Heart left ventricle (tissue), 16 donors: Measurements from ENCODE around the gene SLC25A22. TPM values are rescaled to one million over a fixed set of nuclear protein-coding genes. Genes with fewer than 3 reads are reported as not detected.

ENCODE experiments used
- ATAC-seq, 4 donors: fragments of 200-7000 bp; cut with Tn5 transposase; one replicate each; pipeline ENCODE4 v1.9.1; 2020 to 2022; ENCODE audit warnings: moderate library complexity in 4 of 4, mild to moderate bottlenecking in 3 of 4, moderate number of reproducible peaks in 1 of 4
- DNase-seq, 5 donors: peaks; one replicate each; pipeline ENCODE4 v3.0.0-alpha.2; 2020
- H3K27ac ChIP-seq, 12 donors: fragments of 200-600 bp; sonication (generic) in 4 of 12; one replicate each; pipeline versions ENCODE4 v1.5.0 to v1.8.0; 2016 to 2022; ENCODE audit warnings: mild to moderate bottlenecking in 2 of 12
- H3K27me3 ChIP-seq, 9 donors: fragments of 200-600 bp; sonication (generic) in 2 of 9; one replicate each; pipeline versions ENCODE4 v1.5.1 to v1.8.0; 2016 to 2022; ENCODE audit warnings: mild to moderate bottlenecking in 3 of 9
- H3K36me3 ChIP-seq, 9 donors: fragments of 200-600 bp; sonication (generic) in 2 of 9; one replicate each; pipeline versions ENCODE4 v1.5.0 to v1.8.0; 2018 to 2022; ENCODE audit warnings: mild to moderate bottlenecking in 2 of 9
- H3K4me1 ChIP-seq, 12 donors: fragments of 200-600 bp; sonication (generic) in 4 of 12; one replicate each; pipeline versions ENCODE4 v1.5.0 to v1.8.0; 2016 to 2022; ENCODE audit warnings: mild to moderate bottlenecking in 3 of 12
- H3K4me3 ChIP-seq, 12 donors: fragments of 200-600 bp; sonication (generic) in 4 of 12; one replicate each; pipeline versions ENCODE4 v1.5.0 to v1.8.0; 2017 to 2022; ENCODE audit warnings: mild to moderate bottlenecking in 9 of 12, moderate library complexity in 4 of 12
- H3K9me3 ChIP-seq, 12 donors: fragments of 200-600 bp; sonication (generic) in 4 of 12; one replicate each; pipeline versions ENCODE4 v1.5.0 to v1.8.0; 2016 to 2022; ENCODE audit warnings: mild to moderate bottlenecking in 1 of 12
- POLR2A ChIP-seq, 2 donors: fragments of 450-650 bp; IDR thresholded peaks; one replicate each; pipeline ENCODE4 v1.6.1; 2017; ENCODE audit warnings: antibody characterized with exemption in 2 of 2, mild to moderate bottlenecking in 2 of 2, moderate library complexity in 2 of 2
- WGBS, 4 donors: extraction: QIAGEN DNeasy Blood & Tissue Kit in 2 of 4; methylation state at CpG; one replicate each; pipeline versions ENCODE4 v1.1.5 to v1.1.7; 2013 to 2018; 5-methylcytosine and 5-hydroxymethylcytosine counted together
- intact Hi-C, 10 donors: fragments of 100-400 bp; cut with DNase I; formaldehyde crosslinking; loops; one replicate each; pipeline versions ENCODE4 v1.11.1 to v1.14.2; 2022
- polyA plus RNA-seq, 2 donors: library from polyadenylated mRNA; stranded (reverse); fragments of 200-250 nt; gene quantifications; one replicate each; pipeline ENCODE4 v1.2.3, GENCODE V29; 2013
- total RNA-seq, 9 donors: library from RNA; depleted of rRNA in 2 of 9; stranded (reverse); fragments of >200 nt in 2 of 9; fragmentation: NEBNext Ultra II Directional in 3 of 9; extraction: Animal tissue kit (Norgen Biotek cat#: 25700) in 3 of 9; gene quantifications; one replicate each; pipeline versions ENCODE4 v1.1.0 to v1.2.4, GENCODE V29; 2016 to 2023
- TF ChIP-seq, protein P1 (sequence below), 12 donors: fragments of 200-600 bp; sonication (generic) in 4 of 12; IDR thresholded peaks; one replicate each; pipeline versions ENCODE4 v1.5.0 to v1.8.0; 2018 to 2022; ENCODE audit warnings: antibody characterized with exemption in 12 of 12, mild to moderate bottlenecking in 5 of 12
- donor health status: ischemic (EF 13 %, LVEDD 7.1; RV severe dilation, severe dysfunction).
- donor health status: healthy with polysubstance abuse.
- donor health status: DM: no; HTN: yes; CAD: no.
- donor health status: DM: no; HTN: no; CAD: no.
- donor health status: ischemic (EF 25% LVEDD 6.9; RV normal size, moderate dysfunction).
- donor health status: ischemic (EF 25% LVEDD 5.7; RV mildly dilated, moderate dysfunction).
- donor health status: healthy.
- donor health status: DM: yes; HTN: yes; CAD: no.
- donor health status: ischemic (EF 35%, LVEDD 5.7; RV mildly dilated, moderate dysfunction).
- donor health status: nonischemic (EF 11% LVEDD 7.7; RV severe dilation, severe dysfunction).
- donor health status: DM: yes; HTN: yes; CAD: no.
- donor health status: PGD.
- donor health status: ischemic (EF 29% LVEDD 5.4; RV normal size, mild dysfunction).
- donor health status: nonischemic (EF 23%, LVEDD 6.1; RV moderate dilation, normal function).

The SLC25A22 gene
- total and polyA plus RNA-seq, 11 donors: 2.1 to 12.8 (median 4.4) TPM

DNA sequence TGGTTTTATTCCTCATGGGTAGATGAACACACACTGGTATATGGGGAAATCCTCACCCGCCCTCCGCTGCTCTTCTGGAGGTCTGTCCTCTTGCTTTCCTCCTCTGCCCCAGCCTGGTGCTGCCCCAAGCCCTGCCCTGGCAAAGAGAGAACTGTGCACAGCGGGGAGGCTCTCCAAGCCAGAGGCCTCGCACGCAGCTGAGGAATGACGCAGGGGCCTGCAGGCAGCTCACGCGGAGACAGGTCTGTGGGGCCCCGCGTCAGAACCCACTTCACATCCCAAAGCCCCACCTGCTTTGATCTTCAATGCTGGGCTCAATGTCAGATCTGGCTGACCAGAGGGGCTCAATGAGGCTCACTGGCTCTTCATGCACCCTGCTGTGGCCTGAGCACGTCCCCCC is 30.8 kb downstream of the SLC25A22 start:
- no peaks in the 10 kb centered on the region for H3K27me3 ChIP-seq
- peaks cover 0 to 89% (median 70%) of the 10 kb centered on the region in 9 donors for H3K36me3 ChIP-seq
- no peaks in the 10 kb centered on the region for H3K4me1 ChIP-seq
- DNase-seq: no peak
- intact Hi-C loops: no loop called here
- no peak for ATAC-seq
- TF ChIP-seq, protein P1, sequence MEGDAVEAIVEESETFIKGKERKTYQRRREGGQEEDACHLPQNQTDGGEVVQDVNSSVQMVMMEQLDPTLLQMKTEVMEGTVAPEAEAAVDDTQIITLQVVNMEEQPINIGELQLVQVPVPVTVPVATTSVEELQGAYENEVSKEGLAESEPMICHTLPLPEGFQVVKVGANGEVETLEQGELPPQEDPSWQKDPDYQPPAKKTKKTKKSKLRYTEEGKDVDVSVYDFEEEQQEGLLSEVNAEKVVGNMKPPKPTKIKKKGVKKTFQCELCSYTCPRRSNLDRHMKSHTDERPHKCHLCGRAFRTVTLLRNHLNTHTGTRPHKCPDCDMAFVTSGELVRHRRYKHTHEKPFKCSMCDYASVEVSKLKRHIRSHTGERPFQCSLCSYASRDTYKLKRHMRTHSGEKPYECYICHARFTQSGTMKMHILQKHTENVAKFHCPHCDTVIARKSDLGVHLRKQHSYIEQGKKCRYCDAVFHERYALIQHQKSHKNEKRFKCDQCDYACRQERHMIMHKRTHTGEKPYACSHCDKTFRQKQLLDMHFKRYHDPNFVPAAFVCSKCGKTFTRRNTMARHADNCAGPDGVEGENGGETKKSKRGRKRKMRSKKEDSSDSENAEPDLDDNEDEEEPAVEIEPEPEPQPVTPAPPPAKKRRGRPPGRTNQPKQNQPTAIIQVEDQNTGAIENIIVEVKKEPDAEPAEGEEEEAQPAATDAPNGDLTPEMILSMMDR (IDR thresholded peaks at IDR 0.05): no peak
- TF ChIP-seq POLR2A (IDR thresholded peaks at IDR 0.05): no peak
- WGBS, 4 donors: 85 to 94% (median 93%) methylated on average over 10 to 11 of the region's 11 CpGs
- no peaks in the 10 kb centered on the region for H3K9me3 ChIP-seq
- no peak overlapping the region for H3K4me3 ChIP-seq
- no peak overlapping the region for H3K27ac ChIP-seq

DNA sequence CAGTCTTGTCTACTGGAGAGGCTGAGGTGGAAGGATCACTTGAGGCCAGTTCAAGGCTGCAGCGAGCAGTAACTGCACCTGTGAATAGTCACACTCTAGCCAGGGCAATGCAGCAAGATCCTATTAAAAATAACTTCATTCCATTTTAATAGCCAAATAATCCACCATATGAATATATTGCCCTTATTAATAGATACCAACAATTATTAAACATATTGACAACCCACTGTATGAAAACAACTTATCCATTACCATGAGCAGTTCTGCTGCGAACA is 31.2 kb downstream of the SLC25A22 start:
- TF ChIP-seq POLR2A (IDR thresholded peaks at IDR 0.05): no peak
- TF ChIP-seq, protein P1 (IDR thresholded peaks at IDR 0.05): no peak
- Histone ChIP-seq H3K4me1 (no peaks in the 10 kb centered on the region), H3K9me3 (no peaks in the 10 kb centered on the region), H3K27ac (no peak overlapping the region), H3K36me3 (peaks cover 0 to 91% (median 72%) of the 10 kb centered on the region in 9 donors), H3K27me3 (no peaks in the 10 kb centered on the region), H3K4me3 (no peak overlapping the region)
- intact Hi-C loops: no loop called here
- ATAC-seq (no peak), DNase-seq (no peak)
- WGBS, 4 donors: 95 to 100% (median 99%) methylated on average over 2 of the region's 2 CpGs

DNA sequence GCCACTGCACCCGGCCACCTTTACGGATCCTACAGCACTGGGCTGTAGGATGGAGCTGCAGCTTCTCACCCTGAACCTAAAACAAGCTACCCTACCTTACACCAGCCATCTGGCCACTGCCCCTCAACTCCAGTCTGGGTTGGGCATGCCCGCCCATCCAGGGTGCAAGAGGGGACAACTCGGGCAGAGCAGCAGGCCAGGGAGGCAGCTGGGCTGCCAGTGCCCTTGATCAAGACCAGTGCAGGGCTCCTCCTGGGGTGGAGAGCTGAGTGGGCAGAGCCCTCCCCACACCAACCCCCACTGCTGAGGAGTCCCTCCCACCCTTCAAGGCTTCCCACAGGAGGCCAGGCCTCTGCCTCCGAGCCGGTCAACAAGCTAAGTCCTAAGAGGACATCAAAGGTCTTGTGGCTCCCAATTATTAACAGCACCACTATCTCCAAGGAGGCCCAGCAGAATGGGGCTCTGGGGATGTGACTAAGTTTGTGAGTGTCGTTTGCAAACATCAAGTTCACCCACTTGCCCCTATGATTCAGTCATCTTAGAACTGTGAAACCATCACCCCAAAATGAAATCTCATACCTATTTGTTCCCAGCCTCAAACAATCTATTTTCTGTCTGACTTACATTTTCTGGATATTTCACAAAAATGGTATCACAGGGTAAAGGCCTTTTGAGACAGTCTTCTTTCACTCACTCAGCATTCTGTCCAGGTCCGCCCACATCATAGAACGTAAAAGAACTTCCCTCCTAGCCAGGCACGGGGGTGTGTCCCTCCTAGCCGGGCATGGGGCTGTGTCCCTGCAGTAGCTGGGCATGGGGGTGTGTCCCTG is 31.8 kb downstream of the SLC25A22 start:
- Histone ChIP-seq H3K4me3 (no peak overlapping the region), H3K9me3 (no peaks in the 10 kb centered on the region), H3K36me3 (peaks cover 0 to 93% (median 73%) of the 10 kb centered on the region in 9 donors), H3K27ac (no peak overlapping the region), H3K4me1 (no peaks in the 10 kb centered on the region), H3K27me3 (no peaks in the 10 kb centered on the region)
- ATAC-seq: no peak
- 75 to 84% (median 80%) methylated on average over 10 to 11 of the region's 11 CpGs for WGBS, 4 donors
- TF ChIP-seq, protein P1 (IDR thresholded peaks at IDR 0.05): no peak
- intact Hi-C loops: no loop called here
- no peak for DNase-seq

DNA sequence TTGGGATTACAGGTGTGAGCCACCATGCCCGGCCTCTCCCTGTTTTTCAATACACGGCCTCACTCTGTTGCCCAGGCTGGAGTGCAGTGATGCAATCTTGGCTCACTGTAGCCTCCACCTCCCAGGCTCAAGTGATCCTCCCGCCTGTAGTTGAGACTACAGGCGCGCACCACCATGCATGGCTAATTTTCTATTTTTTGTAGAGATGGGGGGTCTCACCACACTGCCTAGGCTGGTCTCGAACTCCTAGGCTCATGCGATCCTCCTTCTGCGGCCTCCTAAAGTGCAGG is 32.3 kb downstream of the SLC25A22 start:
- 97 to 100% (median 98%) methylated on average over 8 of the region's 8 CpGs for WGBS, 4 donors
- no peak for ATAC-seq

More for the DNA sequence above, 32.3 kb downstream of the SLC25A22 start:
- H3K27me3 ChIP-seq: no peaks in the 10 kb centered on the region
- no peak overlapping the region for H3K4me3 ChIP-seq
- no peaks in the 10 kb centered on the region for H3K4me1 ChIP-seq
- TF ChIP-seq POLR2A (IDR thresholded peaks at IDR 0.05): no peak
- TF ChIP-seq, protein P1 (IDR thresholded peaks at IDR 0.05): no peak
- H3K9me3 ChIP-seq: no peaks in the 10 kb centered on the region
- H3K27ac ChIP-seq: no peak overlapping the region
- peaks cover 0 to 93% (median 73%) of the 10 kb centered on the region in 9 donors for H3K36me3 ChIP-seq
- intact Hi-C loops: no loop called here
- DNase-seq: no peak
